ENCODE results near the gene SYT15. TPM values are rescaled to one million over a fixed set of nuclear protein-coding genes. Genes with fewer than 3 reads are reported as not detected.
A peak's percentile ranks its signal among the peaks of the same experiment; 100 is the strongest.
"Not testable (repeated sequence)": the region's sequence is repeated elsewhere in the genome, so short reads cannot be mapped to it uniquely, and the experiment has no call there.

SYT15 gene
- total RNA-seq, 4 donors from 2014 or later = 3.0 to 22.8 (median 14.0) TPM

- H3K4me1 ChIP-seq; H3K9me3 ChIP-seq; H3K27me3 ChIP-seq; H3K4me3 ChIP-seq; intact Hi-C loops (cut with DNase I; ENCODE audit: low total_unique reads); H3K36me3 ChIP-seq; DNase-seq; H3K27ac ChIP-seq: not testable (repeated sequence)
Measured at GRCh38 chr10:46587546-46587945, 8.6 kb downstream of the SYT15 start.

- H3K27ac ChIP-seq; H3K27me3 ChIP-seq; H3K36me3 ChIP-seq; DNase-seq; H3K9me3 ChIP-seq; H3K4me1 ChIP-seq; H3K4me3 ChIP-seq; intact Hi-C loops (cut with DNase I; ENCODE audit: low total_unique reads): not testable (repeated sequence)
Measured at GRCh38 chr10:46588221-46588620, 9.3 kb downstream of the SYT15 start.

- intact Hi-C loops (cut with DNase I; ENCODE audit: low total_unique reads); H3K36me3 ChIP-seq; H3K4me3 ChIP-seq; H3K4me1 ChIP-seq; H3K9me3 ChIP-seq; DNase-seq; H3K27me3 ChIP-seq; H3K27ac ChIP-seq: not testable (repeated sequence)
Measured at GRCh38 chr10:46589589-46589988, 10.7 kb downstream of the SYT15 start.

GRCh38 chr10:46591053-46591452, 12.1 kb downstream of the SYT15 start:
- H3K27ac ChIP-seq; H3K4me3 ChIP-seq; H3K9me3 ChIP-seq; H3K27me3 ChIP-seq; H3K4me1 ChIP-seq; H3K36me3 ChIP-seq; intact Hi-C loops (cut with DNase I; ENCODE audit: low total_unique reads); DNase-seq: not testable (repeated sequence)

GRCh38 chr10:46593307-46593706, 14.4 kb downstream of the SYT15 start:
- intact Hi-C loops (cut with DNase I; ENCODE audit: low total_unique reads); H3K36me3 ChIP-seq; H3K4me3 ChIP-seq; H3K9me3 ChIP-seq; DNase-seq; H3K27ac ChIP-seq; H3K27me3 ChIP-seq; H3K4me1 ChIP-seq: not testable (repeated sequence)

- H3K27me3 ChIP-seq; DNase-seq; H3K4me1 ChIP-seq; H3K4me3 ChIP-seq; H3K27ac ChIP-seq; intact Hi-C loops (cut with DNase I; ENCODE audit: low total_unique reads); H3K9me3 ChIP-seq; H3K36me3 ChIP-seq: not testable (repeated sequence)
Measured at GRCh38 chr10:46594453-46595063, 15.6 kb downstream of the SYT15 start.

GRCh38 chr10:46596570-46596969, 17.6 kb downstream of the SYT15 start:
- H3K27me3 ChIP-seq; H3K4me1 ChIP-seq; intact Hi-C loops (cut with DNase I; ENCODE audit: low total_unique reads); H3K36me3 ChIP-seq; H3K9me3 ChIP-seq: not testable (repeated sequence)
- H3K27ac ChIP-seq = peak overlapping the region; percentile 50 to 71
- peak overlapping the region in 1 of 2 donors; percentile 11 for H3K4me3 ChIP-seq
- DNase-seq = peak; percentile 18 to 27

GRCh38 chr10:46597616-46598246, 18.8 kb downstream of the SYT15 start:
- intact Hi-C loops (cut with DNase I; ENCODE audit: low total_unique reads); H3K27me3 ChIP-seq; H3K36me3 ChIP-seq; H3K4me1 ChIP-seq; H3K9me3 ChIP-seq: not testable (repeated sequence)
- Histone ChIP-seq H3K27ac (peak overlapping the region; percentile 59 to 72), H3K4me3 (peak overlapping the region in 1 of 2 donors; percentile 40)
- peak in 1 of 2 donors; percentile 23 for DNase-seq
- TF ChIP-seq CTCF (IDR thresholded peaks at IDR 0.05) = peak in 1 of 4 experiments; percentile 14

GRCh38 chr10:46600516-46600915, 21.6 kb downstream of the SYT15 start:
- DNase-seq; H3K27me3 ChIP-seq; H3K9me3 ChIP-seq; H3K36me3 ChIP-seq; H3K4me1 ChIP-seq; H3K4me3 ChIP-seq; intact Hi-C loops (cut with DNase I; ENCODE audit: low total_unique reads); H3K27ac ChIP-seq: not testable (repeated sequence)

GRCh38 chr10:46615540-46615939, 36.6 kb downstream of the SYT15 start:
- intact Hi-C loops (cut with DNase I; ENCODE audit: low total_unique reads); DNase-seq; H3K36me3 ChIP-seq; H3K4me1 ChIP-seq; H3K27ac ChIP-seq; H3K4me3 ChIP-seq; H3K9me3 ChIP-seq; H3K27me3 ChIP-seq: not testable (repeated sequence)

- H3K4me3 ChIP-seq; H3K4me1 ChIP-seq; DNase-seq; H3K36me3 ChIP-seq; intact Hi-C loops (cut with DNase I; ENCODE audit: low total_unique reads); H3K9me3 ChIP-seq; H3K27ac ChIP-seq; H3K27me3 ChIP-seq: not testable (repeated sequence)
Measured at GRCh38 chr10:46616227-46616626, 37.3 kb downstream of the SYT15 start.

- H3K4me3 ChIP-seq; DNase-seq; H3K36me3 ChIP-seq; H3K4me1 ChIP-seq; H3K9me3 ChIP-seq; intact Hi-C loops (cut with DNase I; ENCODE audit: low total_unique reads); H3K27me3 ChIP-seq; H3K27ac ChIP-seq: not testable (repeated sequence)
Measured at GRCh38 chr10:46617134-46617533, 38.2 kb downstream of the SYT15 start.

GRCh38 chr10:46617913-46618312, 39.0 kb downstream of the SYT15 start:
- H3K4me3 ChIP-seq; H3K9me3 ChIP-seq; H3K27ac ChIP-seq; intact Hi-C loops (cut with DNase I; ENCODE audit: low total_unique reads); H3K4me1 ChIP-seq; H3K36me3 ChIP-seq; H3K27me3 ChIP-seq; DNase-seq: not testable (repeated sequence)
